ENCODE results near the gene SH3RF1.

DNA sequence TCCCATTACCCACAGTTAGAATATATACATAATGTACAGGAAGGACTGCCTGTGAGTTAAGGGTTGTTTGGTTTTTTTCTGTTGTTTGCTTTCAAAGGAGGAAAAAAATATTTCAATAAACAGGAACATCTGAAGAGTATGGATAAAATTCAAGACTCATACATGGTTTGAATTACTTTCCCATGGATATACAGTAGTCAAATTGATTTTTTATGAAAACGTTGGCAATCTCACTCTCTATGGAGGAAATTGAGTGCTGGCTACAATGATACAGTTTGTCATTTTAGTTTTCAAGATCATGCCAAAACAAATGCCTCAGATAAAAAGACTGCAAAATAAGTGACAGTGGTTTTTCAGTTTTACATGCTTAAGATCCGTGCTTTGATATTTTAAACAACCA is 116.6 kb downstream of the SH3RF1 start:
- TF ChIP-seq, protein P1, sequence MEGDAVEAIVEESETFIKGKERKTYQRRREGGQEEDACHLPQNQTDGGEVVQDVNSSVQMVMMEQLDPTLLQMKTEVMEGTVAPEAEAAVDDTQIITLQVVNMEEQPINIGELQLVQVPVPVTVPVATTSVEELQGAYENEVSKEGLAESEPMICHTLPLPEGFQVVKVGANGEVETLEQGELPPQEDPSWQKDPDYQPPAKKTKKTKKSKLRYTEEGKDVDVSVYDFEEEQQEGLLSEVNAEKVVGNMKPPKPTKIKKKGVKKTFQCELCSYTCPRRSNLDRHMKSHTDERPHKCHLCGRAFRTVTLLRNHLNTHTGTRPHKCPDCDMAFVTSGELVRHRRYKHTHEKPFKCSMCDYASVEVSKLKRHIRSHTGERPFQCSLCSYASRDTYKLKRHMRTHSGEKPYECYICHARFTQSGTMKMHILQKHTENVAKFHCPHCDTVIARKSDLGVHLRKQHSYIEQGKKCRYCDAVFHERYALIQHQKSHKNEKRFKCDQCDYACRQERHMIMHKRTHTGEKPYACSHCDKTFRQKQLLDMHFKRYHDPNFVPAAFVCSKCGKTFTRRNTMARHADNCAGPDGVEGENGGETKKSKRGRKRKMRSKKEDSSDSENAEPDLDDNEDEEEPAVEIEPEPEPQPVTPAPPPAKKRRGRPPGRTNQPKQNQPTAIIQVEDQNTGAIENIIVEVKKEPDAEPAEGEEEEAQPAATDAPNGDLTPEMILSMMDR (IDR thresholded peaks at IDR 0.05) = no peak
- TF ChIP-seq POLR2AphosphoS5 (IDR thresholded peaks at IDR 0.05) = no peak
- TF ChIP-seq EP300 (IDR thresholded peaks at IDR 0.05) = no peak
- TF ChIP-seq POLR2A (IDR thresholded peaks at IDR 0.05) = no peak

Measured in sigmoid colon (tissue), 4 donors.